GM18858 (cell line): ENCODE results near the gene RUFY2.
"Not testable (repeated sequence)": the region's sequence is repeated elsewhere in the genome, so short reads cannot be mapped to it uniquely, and the experiment has no call there.

Experiments used
- ATAC-seq: cut with Tn5 transposase; IDR thresholded peaks from one replicate; pipeline ENCODE4 v1.9.1; 2021; ENCODE audit not compliant: unreplicated experiment

RUFY2 gene

DNA sequence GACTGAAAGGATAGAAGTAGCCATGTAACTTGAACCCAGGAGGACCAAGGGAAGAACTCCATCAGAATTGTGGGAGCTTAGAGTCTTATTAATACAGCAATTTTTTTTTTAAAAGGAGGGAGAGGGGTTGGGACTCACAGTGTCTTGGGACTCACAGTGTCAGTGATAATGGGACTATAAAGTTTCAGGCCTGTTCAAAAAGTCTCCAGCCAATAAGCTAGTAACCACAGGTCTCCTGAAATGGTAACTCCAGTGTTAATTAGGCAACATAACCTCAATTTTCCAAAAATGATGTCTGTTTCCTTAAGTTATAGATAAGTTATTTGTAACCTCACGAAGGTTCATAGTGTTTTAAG lies 77.6 kb downstream of the RUFY2 start:
- no peak for ATAC-seq

DNA sequence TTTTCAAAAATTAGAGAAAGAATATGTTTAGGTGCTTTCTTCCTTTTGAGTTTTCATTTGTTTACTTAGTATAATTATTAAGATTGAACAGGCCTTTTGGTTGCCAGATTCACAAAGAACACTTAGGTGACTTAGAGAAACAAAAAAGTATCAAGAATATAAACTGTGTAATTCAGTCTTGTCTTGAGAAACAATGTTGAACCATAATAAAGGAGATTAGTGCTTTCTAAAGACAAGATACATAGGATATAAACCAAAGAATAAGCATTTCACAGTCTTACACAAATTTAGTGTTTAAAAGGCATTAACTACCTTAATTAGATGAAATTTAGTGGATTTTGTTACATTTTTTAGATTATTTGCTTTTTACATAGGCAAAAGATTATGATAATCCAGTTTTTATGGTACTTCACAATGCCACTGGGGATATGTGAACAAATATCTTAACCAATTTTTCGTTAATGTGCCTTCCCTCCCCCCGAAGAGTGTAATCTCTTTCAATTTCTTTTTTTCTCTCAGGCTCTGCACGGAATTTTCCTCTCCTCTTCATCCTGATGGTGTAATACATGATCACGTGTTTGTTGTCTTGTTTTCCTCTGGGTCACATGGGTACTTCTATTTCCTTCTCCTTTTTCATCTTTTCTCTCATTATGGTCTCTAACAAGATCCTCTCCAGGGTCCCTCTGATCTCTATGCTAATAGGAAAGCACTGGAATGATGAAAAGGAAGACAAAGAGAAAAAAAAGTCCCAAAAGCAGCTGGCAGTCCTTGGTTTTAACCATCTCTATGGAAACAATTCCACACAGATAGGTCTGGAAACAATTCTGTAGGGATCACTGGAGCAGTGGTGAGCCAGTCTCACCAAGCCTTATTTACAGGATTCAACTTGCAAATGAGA lies 78.9 kb downstream of the RUFY2 start:
- no peak for ATAC-seq

DNA sequence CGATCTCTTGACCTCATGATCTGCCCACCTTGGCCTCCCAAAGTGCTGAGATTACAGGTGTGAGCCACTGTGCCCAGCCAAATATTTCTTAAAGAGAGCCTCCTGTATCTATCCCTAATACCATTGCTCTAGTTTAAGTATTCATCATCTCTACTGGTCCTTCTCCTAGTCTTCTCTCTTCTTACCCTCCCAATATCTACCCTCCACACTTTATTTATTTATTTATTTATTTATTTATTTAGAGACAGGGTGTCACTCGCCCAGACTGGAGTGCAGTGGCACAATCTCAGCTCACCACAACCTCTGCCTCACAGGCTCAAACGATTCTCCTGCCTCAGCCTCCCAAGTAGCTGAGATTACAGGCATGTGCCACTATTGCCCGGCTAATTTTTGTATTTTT lies 82.7 kb downstream of the RUFY2 start:
- not testable (repeated sequence) for ATAC-seq

- no peak for ATAC-seq
These were observed 88.6 kb downstream of the RUFY2 start for GRCh38 chr10:68318331-68319059.

- no peak for ATAC-seq
These were observed 91.5 kb downstream of the RUFY2 start for GRCh38 chr10:68315582-68315981.

- ATAC-seq: not testable (repeated sequence)
These were observed 92.1 kb downstream of the RUFY2 start for GRCh38 chr10:68314930-68315329.

GRCh38 chr10:68310531-68310930 lies 96.5 kb downstream of the RUFY2 start:
- ATAC-seq: no peak

DNA sequence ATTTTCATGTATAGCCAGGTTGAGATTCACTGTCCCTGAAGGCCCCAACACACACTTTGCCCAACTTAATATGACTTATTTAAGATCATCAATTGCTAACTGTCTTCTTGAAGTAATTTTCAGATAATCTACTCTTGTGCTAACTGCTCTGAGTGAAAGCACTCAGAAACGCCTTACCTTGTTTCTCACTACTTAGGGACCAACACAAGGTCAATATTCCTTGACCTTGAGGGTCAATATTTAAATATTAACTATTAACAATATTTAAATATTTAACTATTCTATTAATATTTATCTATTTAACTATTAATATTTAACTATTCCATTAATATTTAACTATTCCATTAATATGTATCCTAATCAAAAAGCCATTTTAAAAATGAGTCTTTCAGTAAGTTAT lies 101.2 kb downstream of the RUFY2 start:
- ATAC-seq: no peak

GRCh38 chr10:68303849-68304412 lies 103.1 kb downstream of the RUFY2 start:
- no peak for ATAC-seq

DNA sequence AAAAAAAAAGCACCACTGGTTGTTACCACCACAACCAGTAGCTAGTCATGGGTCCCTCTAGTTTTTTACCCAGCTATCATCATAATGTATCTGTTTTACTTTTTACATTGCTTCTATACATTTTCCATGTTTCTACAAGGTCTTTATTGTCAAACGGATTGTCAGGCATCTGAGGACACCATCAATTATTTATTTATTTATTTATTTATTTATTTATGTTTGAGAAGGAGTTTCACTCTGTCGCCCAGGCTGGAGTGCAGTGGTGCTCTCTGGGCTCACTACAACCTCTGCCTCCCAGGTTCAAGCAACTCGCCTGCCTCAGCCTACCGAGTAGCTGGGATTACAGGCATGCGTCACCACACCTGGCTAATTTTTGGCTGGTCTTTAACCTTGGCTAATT lies 104.2 kb downstream of the RUFY2 start:
- ATAC-seq: no peak

DNA sequence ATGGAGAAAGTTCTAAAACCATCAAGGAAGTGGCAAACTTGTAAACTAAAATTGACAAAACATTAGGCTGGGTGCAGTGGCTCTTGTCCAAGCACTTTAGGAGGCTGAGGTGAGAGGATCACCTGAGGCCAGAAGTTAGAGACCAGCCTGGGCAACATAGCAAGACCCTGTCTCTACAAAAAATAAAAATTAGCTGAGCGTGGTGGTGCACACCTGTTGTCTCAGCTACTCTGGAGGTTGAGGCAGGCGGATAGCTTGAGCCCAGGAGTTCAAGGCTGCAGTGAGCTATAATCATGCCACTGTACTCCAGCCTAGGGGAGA lies 104.6 kb downstream of the RUFY2 start:
- no peak for ATAC-seq

- peak; percentile 51 for ATAC-seq
These were observed 105.1 kb downstream of the RUFY2 start for GRCh38 chr10:68301790-68302502.

GRCh38 chr10:68301301-68301700 lies 105.8 kb downstream of the RUFY2 start:
- no peak for ATAC-seq

GRCh38 chr10:68296843-68297663 lies 110.0 kb downstream of the RUFY2 start:
- ATAC-seq: no peak
